Ascending aorta (tissue), 2 donors: ENCODE measurements around the gene REXO2. TPM values are rescaled to one million over a fixed set of nuclear protein-coding genes. Genes with fewer than 3 reads are reported as not detected.

Experiments
- DNase-seq, 2 donors: peaks; one replicate each; pipeline ENCODE4 v3.0.0-alpha.2; 2019; ENCODE audit warnings: low spot score in 2 of 2
- H3K27ac ChIP-seq, 2 donors: fragments of 200-600 bp; sonication (generic); one replicate each; pipeline ENCODE4 v1.5.1; 2016 to 2017; ENCODE audit warnings: mild to moderate bottlenecking in 1 of 2
- H3K27me3 ChIP-seq: fragments of 200-600 bp; sonication (generic); one replicate; pipeline ENCODE4 v1.5.1; 2017
- H3K36me3 ChIP-seq, 2 donors: fragments of 200-600 bp; sonication (generic); one replicate each; pipeline ENCODE4 v1.5.1; 2016
- H3K4me1 ChIP-seq, 2 donors: fragments of 200-600 bp; sonication (generic); one replicate each; pipeline ENCODE4 v1.5.1; 2016 to 2017; ENCODE audit warnings: mild to moderate bottlenecking in 1 of 2
- H3K4me3 ChIP-seq, 2 donors: fragments of 200-600 bp; sonication (generic); one replicate each; pipeline ENCODE4 v1.5.1; 2016 to 2017; ENCODE audit warnings: mild to moderate bottlenecking in 1 of 2
- H3K9me3 ChIP-seq, 2 donors: fragments of 200-600 bp; sonication (generic); one replicate each; pipeline ENCODE4 v1.5.1; 2016
- CTCF ChIP-seq, 3 experiments: fragments of 200-600 bp in 2 of 3; fragments of 450-650 bp in 1 of 3; sonication (generic) in 2 of 3; IDR thresholded peaks; one replicate each; pipeline ENCODE4 v1.5.1; 2016 to 2019; ENCODE audit warnings: antibody characterized with exemption in 3 of 3, mild to moderate bottlenecking in 1 of 3, moderate library complexity in 1 of 3
- intact Hi-C: fragments of 100-400 bp; cut with DNase I; formaldehyde crosslinking; loops from one replicate; pipeline ENCODE4 v1.15.1; 2023
- total RNA-seq: library from RNA; depleted of rRNA; stranded (reverse); fragments of >200 nt; gene quantifications from one replicate; pipeline ENCODE4 v1.1.0, GENCODE V29; 2016

REXO2 gene
- total RNA-seq, 1 donor from 2014 or later = 134 TPM

- Histone ChIP-seq H3K27me3 (no peaks in the 10 kb centered on the region), H3K9me3 (no peaks in the 10 kb centered on the region), H3K27ac (no peak overlapping the region), H3K4me3 (no peak overlapping the region), H3K36me3 (no peaks in the 10 kb centered on the region), H3K4me1 (no peaks in the 10 kb centered on the region)
- intact Hi-C loops = no loop called here
- no peak for DNase-seq
- TF ChIP-seq CTCF (IDR thresholded peaks at IDR 0.05) = no peak
These were observed 39.5 kb downstream of the REXO2 start for GRCh38 chr11:114478768-114479167.

- H3K4me3 ChIP-seq = no peak overlapping the region
- no peak for DNase-seq
- intact Hi-C loops = no loop called here
- no peak for TF ChIP-seq CTCF (IDR thresholded peaks at IDR 0.05)
- no peak overlapping the region for H3K27ac ChIP-seq
- no peaks in the 10 kb centered on the region for H3K36me3 ChIP-seq
- H3K9me3 ChIP-seq = no peaks in the 10 kb centered on the region
- no peaks in the 10 kb centered on the region for H3K4me1 ChIP-seq
- H3K27me3 ChIP-seq = no peaks in the 10 kb centered on the region
These were observed 40.1 kb downstream of the REXO2 start for GRCh38 chr11:114479331-114479730.

GRCh38 chr11:114482114-114482513, 42.8 kb downstream of the REXO2 start:
- Histone ChIP-seq H3K27ac (no peak overlapping the region), H3K27me3 (no peaks in the 10 kb centered on the region), H3K9me3 (no peaks in the 10 kb centered on the region), H3K36me3 (no peaks in the 10 kb centered on the region), H3K4me3 (no peak overlapping the region), H3K4me1 (no peaks in the 10 kb centered on the region)
- DNase-seq = no peak
- intact Hi-C loops = no loop called here
- no peak for TF ChIP-seq CTCF (IDR thresholded peaks at IDR 0.05)

- H3K4me1 ChIP-seq = no peaks in the 10 kb centered on the region
- H3K9me3 ChIP-seq = no peaks in the 10 kb centered on the region
- no peaks in the 10 kb centered on the region for H3K27me3 ChIP-seq
- H3K36me3 ChIP-seq = no peaks in the 10 kb centered on the region
- H3K4me3 ChIP-seq = no peak overlapping the region
- no peak for DNase-seq
- no peak for TF ChIP-seq CTCF (IDR thresholded peaks at IDR 0.05)
- intact Hi-C loops = no loop called here
- H3K27ac ChIP-seq = no peak overlapping the region
These were observed 44.7 kb downstream of the REXO2 start for GRCh38 chr11:114483929-114484328.

- H3K4me3 ChIP-seq = no peak overlapping the region
- TF ChIP-seq CTCF (IDR thresholded peaks at IDR 0.05) = no peak
- no peaks in the 10 kb centered on the region for H3K4me1 ChIP-seq
- intact Hi-C loops = no loop called here
- DNase-seq = no peak
- no peak overlapping the region for H3K27ac ChIP-seq
- no peaks in the 10 kb centered on the region for H3K9me3 ChIP-seq
- H3K27me3 ChIP-seq = no peaks in the 10 kb centered on the region
- no peaks in the 10 kb centered on the region for H3K36me3 ChIP-seq
These were observed 57.6 kb downstream of the REXO2 start for GRCh38 chr11:114496915-114497314.

- intact Hi-C loops = no loop called here
- Histone ChIP-seq H3K27ac (no peak overlapping the region), H3K9me3 (no peaks in the 10 kb centered on the region), H3K4me1 (no peaks in the 10 kb centered on the region), H3K36me3 (no peaks in the 10 kb centered on the region), H3K27me3 (no peaks in the 10 kb centered on the region), H3K4me3 (no peak overlapping the region)
- TF ChIP-seq CTCF (IDR thresholded peaks at IDR 0.05) = no peak
- no peak for DNase-seq
These were observed 60.5 kb downstream of the REXO2 start for GRCh38 chr11:114499756-114500155.
